ENCODE data around the gene FOXD2.

Gene FOXD2

DNA sequence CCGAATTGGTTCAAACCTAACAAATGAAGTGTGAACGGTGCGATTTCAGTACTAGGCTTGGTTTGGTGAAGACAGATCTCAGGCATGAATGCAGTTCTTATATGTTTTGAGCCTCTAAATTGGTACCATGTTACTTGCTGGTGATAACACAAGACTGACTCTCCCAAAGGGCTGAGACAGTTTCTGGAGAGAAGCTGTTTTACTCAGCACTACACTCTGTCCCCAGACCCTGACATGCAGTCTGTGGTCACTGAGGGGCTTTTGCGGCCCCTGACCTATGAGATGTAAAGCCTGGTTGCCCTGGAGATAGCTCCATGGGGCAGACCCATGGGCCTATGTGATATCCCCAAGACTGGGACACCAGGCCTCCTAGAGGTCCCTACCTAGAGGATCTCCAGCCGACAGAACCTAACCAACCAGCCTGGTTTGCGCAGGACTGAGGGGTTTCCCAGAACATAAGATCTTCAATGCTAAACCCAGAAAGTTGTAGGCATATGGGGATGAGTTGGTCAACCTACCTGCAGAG, 41.1 kb upstream of the FOXD2 start:
- no peak for DNase-seq (ENCODE audit: low read depth)
- no peak overlapping the region for H3K4me3 ChIP-seq (ENCODE audit: low read depth, low read length)
- TF ChIP-seq, protein P1, sequence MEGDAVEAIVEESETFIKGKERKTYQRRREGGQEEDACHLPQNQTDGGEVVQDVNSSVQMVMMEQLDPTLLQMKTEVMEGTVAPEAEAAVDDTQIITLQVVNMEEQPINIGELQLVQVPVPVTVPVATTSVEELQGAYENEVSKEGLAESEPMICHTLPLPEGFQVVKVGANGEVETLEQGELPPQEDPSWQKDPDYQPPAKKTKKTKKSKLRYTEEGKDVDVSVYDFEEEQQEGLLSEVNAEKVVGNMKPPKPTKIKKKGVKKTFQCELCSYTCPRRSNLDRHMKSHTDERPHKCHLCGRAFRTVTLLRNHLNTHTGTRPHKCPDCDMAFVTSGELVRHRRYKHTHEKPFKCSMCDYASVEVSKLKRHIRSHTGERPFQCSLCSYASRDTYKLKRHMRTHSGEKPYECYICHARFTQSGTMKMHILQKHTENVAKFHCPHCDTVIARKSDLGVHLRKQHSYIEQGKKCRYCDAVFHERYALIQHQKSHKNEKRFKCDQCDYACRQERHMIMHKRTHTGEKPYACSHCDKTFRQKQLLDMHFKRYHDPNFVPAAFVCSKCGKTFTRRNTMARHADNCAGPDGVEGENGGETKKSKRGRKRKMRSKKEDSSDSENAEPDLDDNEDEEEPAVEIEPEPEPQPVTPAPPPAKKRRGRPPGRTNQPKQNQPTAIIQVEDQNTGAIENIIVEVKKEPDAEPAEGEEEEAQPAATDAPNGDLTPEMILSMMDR (IDR thresholded peaks at IDR 0.05; ENCODE audit: control insufficient read depth, extremely low read depth, insufficient read depth): no peak

DNA sequence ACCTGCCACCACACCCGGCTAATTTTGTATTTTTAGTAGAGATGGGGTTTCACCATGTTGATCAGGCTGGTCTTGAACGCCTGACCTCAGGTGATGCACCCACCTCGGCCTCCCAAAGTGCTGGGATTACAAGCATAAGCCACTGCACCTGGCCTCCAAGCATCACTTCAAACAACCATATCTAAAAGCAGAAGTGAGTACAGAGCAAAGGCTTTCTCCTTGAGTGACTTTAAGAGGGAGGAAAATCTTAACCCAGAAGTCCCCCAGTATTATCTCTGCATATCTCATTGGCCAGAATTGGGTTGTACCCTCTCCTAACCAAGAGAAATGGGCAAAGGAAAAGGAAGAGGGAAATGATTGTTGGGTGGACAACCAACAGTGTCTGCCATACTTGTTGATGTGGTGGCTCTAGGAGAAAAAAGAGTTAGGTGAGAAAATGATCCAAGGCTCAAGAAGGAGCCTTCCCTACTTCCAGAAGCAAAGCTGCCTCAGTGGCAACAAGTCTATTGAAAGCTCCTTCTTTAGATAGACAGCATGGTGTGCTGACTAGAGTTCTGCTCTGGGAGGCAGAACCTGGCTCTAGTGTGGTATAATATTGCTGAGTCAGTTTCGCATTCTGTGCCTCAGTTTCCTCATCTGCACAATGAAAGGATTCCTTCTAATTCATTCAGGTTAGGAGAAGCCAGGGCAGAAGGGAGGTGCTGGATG, 38.6 kb upstream of the FOXD2 start:
- TF ChIP-seq, protein P1 (IDR thresholded peaks at IDR 0.05; ENCODE audit: control insufficient read depth, extremely low read depth, insufficient read depth): no peak
- no peak for DNase-seq (ENCODE audit: low read depth)

DNA sequence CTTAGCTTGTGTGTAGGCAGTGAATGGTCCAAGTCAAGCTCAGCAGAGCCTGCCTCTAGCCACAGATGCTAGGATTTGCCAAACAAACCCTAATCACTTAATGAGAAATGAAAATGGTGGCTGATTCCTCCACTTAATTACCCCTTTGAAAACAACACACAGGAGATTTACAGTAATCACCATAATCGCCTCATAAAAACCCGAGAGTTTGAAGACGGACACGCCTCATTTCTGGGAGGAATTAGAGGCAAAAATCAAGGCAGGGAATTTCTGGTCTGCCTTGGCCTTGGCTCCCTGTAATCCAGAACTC, 38.0 kb upstream of the FOXD2 start:
- TF ChIP-seq, protein P1 (IDR thresholded peaks at IDR 0.05; ENCODE audit: control insufficient read depth, extremely low read depth, insufficient read depth): no peak
- H3K4me3 ChIP-seq (ENCODE audit: low read depth, low read length): no peak overlapping the region
- DNase-seq (ENCODE audit: low read depth): no peak

More for the DNA sequence above, 38.6 kb upstream of the FOXD2 start:
- no peak overlapping the region for H3K4me3 ChIP-seq (ENCODE audit: low read depth, low read length)

DNA sequence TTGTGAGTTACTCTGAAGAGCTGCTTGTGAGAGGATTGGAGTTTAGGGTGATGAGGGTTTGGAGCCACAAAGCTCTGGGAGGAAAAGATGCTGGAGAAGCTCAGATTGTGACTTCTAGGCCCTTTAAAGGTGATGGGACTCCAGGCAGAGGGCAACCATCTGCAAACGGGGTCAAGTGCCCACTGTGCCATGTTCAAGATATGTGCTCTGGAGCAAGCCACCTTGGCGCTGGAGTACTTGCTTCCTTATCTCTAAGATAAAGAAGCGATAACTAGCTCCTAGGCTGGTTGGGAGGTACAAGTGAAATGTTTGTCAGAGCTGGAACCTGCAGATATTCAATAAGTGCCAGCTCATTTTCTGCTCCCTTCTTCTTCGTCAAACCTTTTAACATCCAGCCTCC, 36.1 kb upstream of the FOXD2 start:
- DNase-seq (ENCODE audit: low read depth): no peak
- TF ChIP-seq, protein P1 (IDR thresholded peaks at IDR 0.05; ENCODE audit: control insufficient read depth, extremely low read depth, insufficient read depth): no peak
- H3K4me3 ChIP-seq (ENCODE audit: low read depth, low read length): no peak overlapping the region

DNA sequence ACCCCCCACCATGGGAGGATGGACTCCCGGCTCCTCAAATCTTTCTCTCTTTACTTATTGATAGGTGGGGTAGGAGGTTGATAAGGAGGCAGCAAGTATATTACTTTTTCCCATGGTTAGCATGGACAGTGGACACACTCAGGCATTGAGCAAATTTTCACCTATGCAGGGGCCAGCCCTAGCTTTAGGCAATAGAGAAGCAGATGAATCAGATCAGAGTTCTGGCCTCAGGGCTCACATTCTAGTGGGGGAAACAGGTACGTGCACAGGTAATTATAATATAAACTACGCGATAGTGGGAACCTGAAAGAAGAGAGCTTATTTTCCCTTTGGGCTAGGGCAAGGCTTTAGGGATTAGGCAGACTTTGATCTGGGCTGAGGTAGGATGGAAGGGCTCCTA, 35.3 kb upstream of the FOXD2 start:
- TF ChIP-seq, protein P1 (IDR thresholded peaks at IDR 0.05; ENCODE audit: control insufficient read depth, extremely low read depth, insufficient read depth): no peak
- no peak for DNase-seq (ENCODE audit: low read depth)

DNA sequence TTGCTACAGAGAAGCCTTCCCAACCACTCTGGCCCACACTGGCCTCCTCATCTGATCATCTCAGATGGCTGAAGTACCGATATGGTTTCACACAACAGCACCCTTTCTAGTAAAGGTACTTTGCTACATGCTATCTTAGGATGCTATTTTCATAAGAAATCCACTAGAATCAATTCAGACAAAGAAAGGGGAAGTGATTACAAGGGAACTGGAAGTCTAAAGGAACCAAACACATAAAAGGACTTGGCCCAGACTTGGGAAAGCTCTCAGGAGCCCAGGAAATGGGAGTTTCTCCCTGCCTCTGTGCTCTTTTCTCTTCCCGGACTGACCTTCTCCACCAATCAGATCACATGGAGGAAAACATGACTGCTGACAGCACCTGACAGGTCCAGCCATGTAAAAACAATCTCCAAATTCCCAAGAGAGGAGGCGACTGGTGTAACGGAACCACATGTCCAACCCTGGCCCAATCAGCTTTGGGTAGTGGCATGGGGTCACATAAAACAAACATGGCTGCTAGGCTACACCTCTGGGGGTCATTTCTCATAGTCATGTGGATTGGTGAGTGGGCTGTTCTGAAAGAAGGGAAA, 34.4 kb upstream of the FOXD2 start:
- H3K4me3 ChIP-seq (ENCODE audit: low read depth, low read length): no peak overlapping the region
- TF ChIP-seq, protein P1 (IDR thresholded peaks at IDR 0.05; ENCODE audit: control insufficient read depth, extremely low read depth, insufficient read depth): no peak
- no peak for DNase-seq (ENCODE audit: low read depth)

More for the DNA sequence above, 35.3 kb upstream of the FOXD2 start:
- H3K4me3 ChIP-seq (ENCODE audit: low read depth, low read length): no peak overlapping the region
